Thymus (tissue), 11 donors: ENCODE measurements around the gene PSIP1. TPM values are rescaled to one million over a fixed set of nuclear protein-coding genes. Genes with fewer than 3 reads are reported as not detected.

Experiments
- DNase-seq, 9 donors: peaks; one replicate each; pipeline ENCODE4 v3.0.0-alpha.2; 2013; ENCODE audit warnings: low spot score in 9 of 9, low read depth in 6 of 9, missing footprints in 1 of 9
- H3K27ac ChIP-seq, 2 donors: one replicate each; pipeline ENCODE4 v1.5.1; 2013; ENCODE audit warnings: control low read depth in 1 of 2, low read depth in 1 of 2, low read length in 1 of 2, mild to moderate bottlenecking in 1 of 2, moderate library complexity in 1 of 2
- H3K27me3 ChIP-seq, 2 donors: one replicate each; pipeline ENCODE4 v1.5.1; 2013; ENCODE audit warnings: low read length in 1 of 2; ENCODE audit not compliant: control insufficient read depth in 2 of 2, insufficient read depth in 1 of 2
- H3K36me3 ChIP-seq, 2 donors: one replicate each; pipeline ENCODE4 v1.5.1; 2013; ENCODE audit warnings: low read length in 1 of 2, mild to moderate bottlenecking in 1 of 2, moderate library complexity in 1 of 2; ENCODE audit not compliant: control insufficient read depth in 2 of 2, insufficient read depth in 2 of 2
- H3K4me1 ChIP-seq, 2 donors: one replicate each; pipeline ENCODE4 v1.5.1; 2013; ENCODE audit warnings: low read length in 2 of 2; ENCODE audit not compliant: control insufficient read depth in 2 of 2, insufficient read depth in 2 of 2
- H3K4me3 ChIP-seq, 2 donors: one replicate each; pipeline ENCODE4 v1.5.1; 2013; ENCODE audit warnings: low read length in 2 of 2, control low read depth in 1 of 2, mild to moderate bottlenecking in 1 of 2
- H3K9me3 ChIP-seq, 2 donors: one replicate each; pipeline ENCODE4 v1.5.1; 2013; ENCODE audit warnings: low read length in 1 of 2, mild to moderate bottlenecking in 1 of 2; ENCODE audit not compliant: control insufficient read depth in 2 of 2, insufficient read depth in 1 of 2
- WGBS: extraction: QIAGEN DNeasy Blood & Tissue Kit; methylation state at CpG from one replicate; pipeline ENCODE4 v1.1.7; 2013; 5-methylcytosine and 5-hydroxymethylcytosine counted together
- polyA plus RNA-seq: library from polyadenylated mRNA; stranded (reverse); fragments of 200-250 nt; gene quantifications from one replicate; pipeline ENCODE4 v1.2.3, GENCODE V29; 2013
- total RNA-seq: library from RNA; stranded (reverse); fragments of 120-200 nt; gene quantifications from one replicate; pipeline ENCODE4 v1.2.4, GENCODE V29; 2013
- donor health status: healthy.

The PSIP1 gene
- total and polyA plus RNA-seq, 2 donors = 116 to 170 TPM

- Histone ChIP-seq H3K9me3 (no peaks in the 10 kb centered on the region), H3K27ac (no peak overlapping the region), H3K27me3 (peaks cover 0 to 3% of the 10 kb centered on the region in 2 donors), H3K36me3 (no peaks in the 10 kb centered on the region), H3K4me1 (peaks cover 0 to 11% of the 10 kb centered on the region in 2 donors), H3K4me3 (no peak overlapping the region)
- 95% methylated on average over 6 of the region's 6 CpGs for WGBS
- DNase-seq = no peak
These were observed 93.1 kb downstream of the PSIP1 start for GRCh38 chr9:15417626-15418025.

- Histone ChIP-seq H3K36me3 (no peaks in the 10 kb centered on the region), H3K27ac (no peak overlapping the region), H3K27me3 (peaks cover 0 to 3% of the 10 kb centered on the region in 2 donors), H3K9me3 (no peaks in the 10 kb centered on the region), H3K4me3 (no peak overlapping the region), H3K4me1 (peaks cover 0 to 5% of the 10 kb centered on the region in 2 donors)
- WGBS = 79% methylated on average over 2 of the region's 2 CpGs
- DNase-seq = peak in 4 of 9 donors; percentile 15 to 57 (median 32)
These were observed 93.9 kb downstream of the PSIP1 start for GRCh38 chr9:15416880-15417279.

Other genes starting within 250 kb of the PSIP1 start
- gene TTC39B, start 203.8 kb downstream of the PSIP1 start, total RNA-seq = 10.6 TPM
- gene TTC39B, start 203.8 kb downstream of the PSIP1 start, polyA plus RNA-seq = 9.4 TPM
- 24.0 TPM for gene SNAPC3, start 88.1 kb downstream of the PSIP1 start, total RNA-seq
- gene SNAPC3, start 88.1 kb downstream of the PSIP1 start, polyA plus RNA-seq = 18.1 TPM
- 13.9 TPM for gene CCDC171, start 42.1 kb upstream of the PSIP1 start, total RNA-seq
- gene CCDC171, start 42.1 kb upstream of the PSIP1 start, polyA plus RNA-seq = 9.8 TPM